Retinal pigment epithelial cell (primary cell): ENCODE results near the gene RMC1.
A peak's percentile ranks its signal among the peaks of the same experiment; 100 is the strongest.

Experiments used
- DNase-seq: peaks from one replicate; pipeline ENCODE4 v3.0.0-alpha.2; 2010; ENCODE audit warnings: low read depth
- H3K4me3 ChIP-seq: 2 replicates; pipeline ENCODE4 v1.5.1; 2011; ENCODE audit warnings: mild to moderate bottlenecking, low read length, control low read depth, moderate library complexity
- CTCF ChIP-seq: conservative IDR thresholded peaks from 2 replicates; pipeline ENCODE4 v1.5.1; 2011; ENCODE audit warnings: low read depth, low read length, control low read depth, inconsistent platforms

RMC1 gene

GRCh38 chr18:23503038-23503962 is at the start of gene RMC1:
TSS of gene RMC1 (plus strand) at chr18:23503511. CDS start at chr18:23503619, 108 bp downstream.
- DNase-seq, result peak; percentile 73
- peak within 1 kb of the TSS; percentile 80 for H3K4me3 ChIP-seq
- TF ChIP-seq CTCF, result no peak

- no peak for DNase-seq
- no peak for TF ChIP-seq CTCF
- peak overlapping the region; percentile 100 for H3K4me3 ChIP-seq
These were observed 49.6 kb upstream of the RMC1 start for GRCh38 chr18:23453680-23454058.

- no peak for TF ChIP-seq CTCF
- H3K4me3 ChIP-seq, result no peak overlapping the region
These were observed 46.5 kb upstream of the RMC1 start for GRCh38 chr18:23456835-23457234.

GRCh38 chr18:23458830-23459529 is 44.3 kb upstream of the RMC1 start:
- no peak for DNase-seq
- H3K4me3 ChIP-seq, result no peak overlapping the region
- no peak for TF ChIP-seq CTCF

More at GRCh38 chr18:23456835-23457234, 46.5 kb upstream of the RMC1 start:
- DNase-seq, result no peak

GRCh38 chr18:23459530-23459921 is 43.8 kb upstream of the RMC1 start:
- no peak overlapping the region for H3K4me3 ChIP-seq
- no peak for DNase-seq
- TF ChIP-seq CTCF, result no peak

GRCh38 chr18:23460285-23461273 is 42.7 kb upstream of the RMC1 start:
- H3K4me3 ChIP-seq, result no peak overlapping the region

More at GRCh38 chr18:23460285-23461273, 42.7 kb upstream of the RMC1 start:
- no peak for DNase-seq
- TF ChIP-seq CTCF, result no peak
